OCI-LY1 (cell line): Measurements from ENCODE around the gene HPS4.

ENCODE experiments used
- H2AFZ ChIP-seq: fragments of 200-600 bp; sonication (generic), shearing (Covaris generic); 2 replicates; pipeline ENCODE4 v1.6.0; 2014; ENCODE audit warnings: antibody characterized with exemption, mild to moderate bottlenecking, low read length
- H3F3A ChIP-seq: fragments of 200-600 bp; sonication (generic), shearing (Covaris generic); 2 replicates; pipeline ENCODE4 v1.6.0; 2014; ENCODE audit warnings: mild to moderate bottlenecking, antibody characterized with exemption, low read length, moderate library complexity; ENCODE audit not compliant: insufficient read depth
- H3K27ac ChIP-seq: fragments of 200-600 bp; sonication (generic); 2 replicates; pipeline ENCODE4 v1.5.1; 2014; ENCODE audit warnings: low read length, mixed run types, mild to moderate bottlenecking, low read depth; ENCODE audit not compliant: poor library complexity, severe bottlenecking
- H3K27me3 ChIP-seq: fragments of 200-600 bp; sonication (generic); 2 replicates; pipeline ENCODE4 v1.6.0; 2014; ENCODE audit warnings: antibody characterized with exemption, mild to moderate bottlenecking, low read length, moderate library complexity; ENCODE audit not compliant: insufficient read depth
- H3K36me3 ChIP-seq: fragments of 200-600 bp; sonication (generic); 2 replicates; pipeline ENCODE4 v1.6.1; 2014; ENCODE audit warnings: mild to moderate bottlenecking, antibody characterized with exemption, low read length, moderate library complexity, mixed read lengths; ENCODE audit not compliant: insufficient read depth
- H3K4me1 ChIP-seq: fragments of 200-600 bp; sonication (generic); 2 replicates; pipeline ENCODE4 v1.5.1; 2014; ENCODE audit warnings: mild to moderate bottlenecking, low read length, moderate library complexity; ENCODE audit not compliant: insufficient read depth, severe bottlenecking
- H3K4me2 ChIP-seq: fragments of 200-600 bp; sonication (generic), shearing (Covaris generic); 2 replicates; pipeline ENCODE4 v1.6.1; 2014; ENCODE audit warnings: low read length
- H3K4me3 ChIP-seq: fragments of 200-600 bp; sonication (generic); 2 replicates; pipeline ENCODE4 v1.5.1; 2014; ENCODE audit warnings: low read length, low read depth, mild to moderate bottlenecking, mixed read lengths; ENCODE audit not compliant: poor library complexity, severe bottlenecking
- H3K79me2 ChIP-seq: fragments of 200-600 bp; shearing (Covaris generic); 2 replicates; pipeline ENCODE4 v1.6.1; 2016; ENCODE audit warnings: mixed run types, low read length, mixed read lengths; ENCODE audit not compliant: insufficient read depth
- H3K9ac ChIP-seq: fragments of 200-600 bp; sonication (generic), shearing (Covaris generic); 2 replicates; pipeline ENCODE4 v1.6.1; 2014; ENCODE audit warnings: mild to moderate bottlenecking, low read length, mixed read lengths
- H3K9me2 ChIP-seq: fragments of 200-600 bp; sonication (generic), shearing (Covaris generic); 2 replicates; pipeline ENCODE4 v1.6.1; 2014; ENCODE audit warnings: low read depth, mild to moderate bottlenecking, low read length, mixed read lengths
- H3K9me3 ChIP-seq: fragments of 200-600 bp; shearing (Covaris generic); 2 replicates; pipeline ENCODE4 v1.6.1; 2014; ENCODE audit warnings: low read length, mixed read lengths
- H4K20me1 ChIP-seq: fragments of 200-600 bp; sonication (generic), shearing (Covaris generic); 2 replicates; pipeline ENCODE4 v1.6.0; 2016; ENCODE audit warnings: mild to moderate bottlenecking, low read length; ENCODE audit not compliant: insufficient read depth
- EZH2 ChIP-seq: fragments of 200-600 bp; sonication (generic), shearing (Covaris generic); IDR thresholded peaks from 2 replicates; pipeline ENCODE4 v1.8.0; 2017; ENCODE audit warnings: borderline replicate concordance, mixed run types, mild to moderate bottlenecking, antibody characterized with exemption, low read length, moderate library complexity, mixed read lengths
- TF ChIP-seq, protein P1 (sequence below): fragments of 200-600 bp; sonication (generic), shearing (Covaris generic); IDR thresholded peaks from 2 replicates; pipeline ENCODE4 v1.5.1; 2017; ENCODE audit warnings: mild to moderate bottlenecking, antibody characterized with exemption, low read length, moderate library complexity, mixed read lengths

The HPS4 gene

DNA sequence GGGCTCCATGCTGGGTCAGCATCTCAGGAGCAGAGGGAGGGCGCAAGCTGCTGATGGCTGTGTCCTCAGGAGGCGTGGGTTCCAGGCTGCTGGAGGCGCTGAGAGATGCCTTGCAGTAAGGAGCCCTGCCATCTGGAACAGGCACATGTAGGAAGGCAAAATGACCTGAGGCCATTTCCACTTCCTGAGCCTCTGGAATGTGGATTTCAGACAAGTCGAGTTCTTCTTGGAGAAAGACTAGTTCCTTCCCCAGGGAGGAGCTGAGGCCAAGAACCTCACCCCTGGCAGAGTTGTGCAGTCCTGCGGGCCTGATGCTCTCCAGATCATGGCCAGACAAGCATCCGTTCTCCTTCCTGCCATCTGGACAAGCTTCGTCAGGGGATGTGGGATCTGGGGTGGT, 19.3 kb downstream of the HPS4 start:
- Histone ChIP-seq H3K9me2 (no peaks in the 10 kb centered on the region), H2AFZ (no peak overlapping the region), H3K79me2 (peaks cover 9% of the 10 kb centered on the region), H3F3A (no peaks in the 10 kb centered on the region), H3K4me3 (no peak overlapping the region), H3K9me3 (no peaks in the 10 kb centered on the region), H3K4me2 (no peak overlapping the region), H3K27ac (no peak overlapping the region), H3K4me1 (peaks cover 7% of the 10 kb centered on the region), H3K27me3 (no peaks in the 10 kb centered on the region), H4K20me1 (no peaks in the 10 kb centered on the region), H3K9ac (no peak overlapping the region), H3K36me3 (peaks cover 98% of the 10 kb centered on the region)
- TF ChIP-seq EZH2, result no peak
- TF ChIP-seq, protein P1, sequence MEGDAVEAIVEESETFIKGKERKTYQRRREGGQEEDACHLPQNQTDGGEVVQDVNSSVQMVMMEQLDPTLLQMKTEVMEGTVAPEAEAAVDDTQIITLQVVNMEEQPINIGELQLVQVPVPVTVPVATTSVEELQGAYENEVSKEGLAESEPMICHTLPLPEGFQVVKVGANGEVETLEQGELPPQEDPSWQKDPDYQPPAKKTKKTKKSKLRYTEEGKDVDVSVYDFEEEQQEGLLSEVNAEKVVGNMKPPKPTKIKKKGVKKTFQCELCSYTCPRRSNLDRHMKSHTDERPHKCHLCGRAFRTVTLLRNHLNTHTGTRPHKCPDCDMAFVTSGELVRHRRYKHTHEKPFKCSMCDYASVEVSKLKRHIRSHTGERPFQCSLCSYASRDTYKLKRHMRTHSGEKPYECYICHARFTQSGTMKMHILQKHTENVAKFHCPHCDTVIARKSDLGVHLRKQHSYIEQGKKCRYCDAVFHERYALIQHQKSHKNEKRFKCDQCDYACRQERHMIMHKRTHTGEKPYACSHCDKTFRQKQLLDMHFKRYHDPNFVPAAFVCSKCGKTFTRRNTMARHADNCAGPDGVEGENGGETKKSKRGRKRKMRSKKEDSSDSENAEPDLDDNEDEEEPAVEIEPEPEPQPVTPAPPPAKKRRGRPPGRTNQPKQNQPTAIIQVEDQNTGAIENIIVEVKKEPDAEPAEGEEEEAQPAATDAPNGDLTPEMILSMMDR, result no peak

DNA sequence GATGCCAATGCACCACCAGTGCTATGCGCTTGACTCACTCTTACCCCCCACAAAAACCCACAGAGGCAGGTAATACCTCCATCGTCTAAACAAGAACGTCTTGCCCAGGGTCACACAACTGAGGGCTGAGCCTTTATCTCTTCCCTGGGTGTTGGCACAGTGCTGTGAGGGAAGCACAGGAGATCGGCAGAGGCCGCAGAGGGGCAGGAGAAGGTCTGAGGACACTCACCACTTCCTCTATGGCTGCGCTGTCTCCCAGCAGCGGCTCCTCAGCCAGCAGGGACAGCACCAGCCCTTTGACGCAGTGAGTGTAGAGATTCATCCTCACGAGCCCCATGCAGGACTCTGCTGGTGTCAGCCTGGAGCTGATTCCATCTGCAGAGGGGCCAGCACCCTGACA, 19.9 kb downstream of the HPS4 start:
- H3K4me3 ChIP-seq, result no peak overlapping the region
- TF ChIP-seq, protein P1, result no peak
- no peak for TF ChIP-seq EZH2
- no peaks in the 10 kb centered on the region for H3K9me3 ChIP-seq
- no peaks in the 10 kb centered on the region for H3K27me3 ChIP-seq
- H3K4me2 ChIP-seq, result no peak overlapping the region
- no peak overlapping the region for H2AFZ ChIP-seq
- peaks cover 9% of the 10 kb centered on the region for H3K79me2 ChIP-seq
- no peaks in the 10 kb centered on the region for H3K9me2 ChIP-seq
- peaks cover 98% of the 10 kb centered on the region for H3K36me3 ChIP-seq
- no peaks in the 10 kb centered on the region for H3F3A ChIP-seq
- no peak overlapping the region for H3K9ac ChIP-seq
- peaks cover 7% of the 10 kb centered on the region for H3K4me1 ChIP-seq
- H3K27ac ChIP-seq, result no peak overlapping the region
- no peaks in the 10 kb centered on the region for H4K20me1 ChIP-seq

DNA sequence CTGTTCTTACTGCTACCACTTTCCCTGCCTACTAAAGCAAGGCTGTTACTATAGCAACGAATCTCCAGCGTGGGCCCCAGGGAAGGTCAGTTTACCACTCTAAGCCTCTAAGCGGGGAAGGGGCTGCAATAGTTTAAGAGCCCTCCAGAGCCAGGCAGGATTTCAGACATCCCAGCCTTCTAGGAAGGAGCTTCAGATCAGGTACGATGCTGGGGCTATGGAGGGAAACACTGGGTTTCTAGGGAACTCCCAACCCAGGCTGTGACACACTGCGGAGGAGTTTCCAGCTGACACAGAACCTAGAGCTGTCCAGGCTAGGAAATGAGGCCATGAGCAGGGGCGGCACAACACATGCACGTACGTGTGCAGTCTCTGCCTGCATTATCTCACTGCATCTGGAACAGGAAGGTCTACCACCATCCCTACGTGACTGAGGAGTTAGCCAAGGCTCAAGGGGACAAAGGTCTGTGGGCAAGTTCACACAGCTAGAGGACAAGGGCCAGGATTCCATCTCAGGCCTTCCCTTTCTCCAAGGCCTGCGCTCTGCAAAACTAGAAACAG, 20.4 kb downstream of the HPS4 start:
- Histone ChIP-seq H3K9me2 (no peaks in the 10 kb centered on the region), H3K4me3 (no peak overlapping the region), H3K36me3 (peaks cover 98% of the 10 kb centered on the region), H3K27ac (no peak overlapping the region), H3K27me3 (no peaks in the 10 kb centered on the region), H4K20me1 (no peaks in the 10 kb centered on the region), H3K4me1 (peaks cover 7% of the 10 kb centered on the region), H3F3A (no peaks in the 10 kb centered on the region), H2AFZ (no peak overlapping the region), H3K4me2 (no peak overlapping the region), H3K9me3 (no peaks in the 10 kb centered on the region), H3K79me2 (peaks cover 9% of the 10 kb centered on the region), H3K9ac (no peak overlapping the region)
- TF ChIP-seq, protein P1, result no peak
- no peak for TF ChIP-seq EZH2
